ENCODE measurements around the gene ITGA2B.
A peak's percentile ranks its signal among the peaks of the same experiment; 100 is the strongest.
"Not testable (repeated sequence)": the region's sequence is repeated elsewhere in the genome, so short reads cannot be mapped to it uniquely, and the experiment has no call there.

Gene ITGA2B

DNA sequence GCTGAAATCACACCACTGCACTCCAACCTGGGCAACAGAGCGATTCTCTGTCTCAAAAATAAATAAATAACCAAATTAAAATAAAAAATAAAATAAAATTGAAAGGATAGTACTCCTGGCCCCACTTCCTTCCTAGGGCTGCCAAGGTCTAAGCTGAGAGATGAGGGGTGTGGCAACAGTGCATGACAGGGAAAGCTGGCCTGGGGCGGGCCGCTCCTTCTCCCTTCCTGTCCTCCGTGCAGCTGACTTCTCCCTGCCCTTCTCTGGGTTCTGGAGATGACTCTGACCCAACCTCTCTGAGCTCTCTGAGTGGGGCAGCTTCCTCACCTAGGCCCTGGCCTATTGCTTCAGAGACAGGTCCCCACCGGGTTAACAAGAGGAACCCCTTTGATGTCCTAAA, 56.1 kb downstream of the ITGA2B start:
- no peaks in the 10 kb centered on the region for H4K20me1 ChIP-seq (ENCODE audit: insufficient read depth, low read length, poor library complexity, severe bottlenecking)
- H3K9me3 ChIP-seq (ENCODE audit: insufficient read depth, low read depth, low read length) = no peaks in the 10 kb centered on the region
- no peak for TF ChIP-seq EZH2phosphoT487 (IDR thresholded peaks at IDR 0.05; ENCODE audit: borderline replicate concordance)
- TF ChIP-seq, protein P1, sequence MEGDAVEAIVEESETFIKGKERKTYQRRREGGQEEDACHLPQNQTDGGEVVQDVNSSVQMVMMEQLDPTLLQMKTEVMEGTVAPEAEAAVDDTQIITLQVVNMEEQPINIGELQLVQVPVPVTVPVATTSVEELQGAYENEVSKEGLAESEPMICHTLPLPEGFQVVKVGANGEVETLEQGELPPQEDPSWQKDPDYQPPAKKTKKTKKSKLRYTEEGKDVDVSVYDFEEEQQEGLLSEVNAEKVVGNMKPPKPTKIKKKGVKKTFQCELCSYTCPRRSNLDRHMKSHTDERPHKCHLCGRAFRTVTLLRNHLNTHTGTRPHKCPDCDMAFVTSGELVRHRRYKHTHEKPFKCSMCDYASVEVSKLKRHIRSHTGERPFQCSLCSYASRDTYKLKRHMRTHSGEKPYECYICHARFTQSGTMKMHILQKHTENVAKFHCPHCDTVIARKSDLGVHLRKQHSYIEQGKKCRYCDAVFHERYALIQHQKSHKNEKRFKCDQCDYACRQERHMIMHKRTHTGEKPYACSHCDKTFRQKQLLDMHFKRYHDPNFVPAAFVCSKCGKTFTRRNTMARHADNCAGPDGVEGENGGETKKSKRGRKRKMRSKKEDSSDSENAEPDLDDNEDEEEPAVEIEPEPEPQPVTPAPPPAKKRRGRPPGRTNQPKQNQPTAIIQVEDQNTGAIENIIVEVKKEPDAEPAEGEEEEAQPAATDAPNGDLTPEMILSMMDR (conservative IDR thresholded peaks at IDR 0.05; ENCODE audit: low read length) = no peak
- no peaks in the 10 kb centered on the region for H3K9me2 ChIP-seq (replicated peaks; ENCODE audit: low read depth, low read length)
- H3K4me3 ChIP-seq (ENCODE audit: low read length, poor library complexity, severe bottlenecking) = no peak overlapping the region
- H3K79me2 ChIP-seq (ENCODE audit: insufficient read depth, low read length) = no peaks in the 10 kb centered on the region
- no peaks in the 10 kb centered on the region for H3K4me1 ChIP-seq (ENCODE audit: insufficient read depth, low read length, poor library complexity, severe bottlenecking)
- no peaks in the 10 kb centered on the region for H3K27me3 ChIP-seq (ENCODE audit: insufficient read depth, low read length, poor library complexity, severe bottlenecking)
- no peaks in the 10 kb centered on the region for H3K36me3 ChIP-seq (ENCODE audit: insufficient read depth, low read length)
- no peak overlapping the region for H3K9ac ChIP-seq (ENCODE audit: low read depth, low read length, poor library complexity, severe bottlenecking)
- H3K4me2 ChIP-seq (ENCODE audit: low read depth, low read length, poor library complexity, severe bottlenecking) = no peak overlapping the region
- no peak overlapping the region for H2AFZ ChIP-seq (ENCODE audit: low read length)
- H3F3A ChIP-seq (ENCODE audit: low read depth) = no peaks in the 10 kb centered on the region

DNA sequence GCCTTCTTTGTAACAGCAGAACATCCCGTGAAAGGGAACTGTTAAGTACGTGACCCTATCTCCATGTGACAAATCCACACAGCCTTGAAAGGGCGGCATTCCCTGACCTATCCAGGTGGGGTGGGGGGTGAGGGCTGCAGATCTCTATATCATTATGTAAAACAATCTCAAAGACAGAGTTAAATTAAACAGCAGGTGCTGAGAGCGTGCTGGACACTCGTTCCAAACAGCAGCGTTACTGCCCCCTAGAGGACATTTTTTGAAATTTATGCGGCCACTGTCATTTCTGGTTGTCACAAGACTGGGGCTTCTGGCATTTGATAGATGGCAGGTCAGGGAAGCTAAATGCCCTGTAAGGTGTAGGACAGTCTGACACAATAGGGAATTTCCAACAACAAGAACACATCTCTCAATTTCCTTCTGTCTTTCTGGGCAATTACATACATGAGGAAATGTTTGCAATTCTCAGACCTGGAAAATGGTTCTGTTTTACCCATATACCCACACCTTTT, 58.1 kb downstream of the ITGA2B start:
- TF ChIP-seq, protein P1 (conservative IDR thresholded peaks at IDR 0.05; ENCODE audit: low read length) = peak; percentile 89
- no peak for TF ChIP-seq EZH2phosphoT487 (IDR thresholded peaks at IDR 0.05; ENCODE audit: borderline replicate concordance)
- H3K4me3 ChIP-seq (ENCODE audit: low read length, poor library complexity, severe bottlenecking) = no peak overlapping the region
- no peaks in the 10 kb centered on the region for H3K9me3 ChIP-seq (ENCODE audit: insufficient read depth, low read depth, low read length)
- no peaks in the 10 kb centered on the region for H3K27me3 ChIP-seq (ENCODE audit: insufficient read depth, low read length, poor library complexity, severe bottlenecking)
- H3K4me2 ChIP-seq (ENCODE audit: low read depth, low read length, poor library complexity, severe bottlenecking) = peak overlapping the region; percentile 44
- no peaks in the 10 kb centered on the region for H3K9me2 ChIP-seq (replicated peaks; ENCODE audit: low read depth, low read length)
- no peaks in the 10 kb centered on the region for H3K79me2 ChIP-seq (ENCODE audit: insufficient read depth, low read length)
- H3F3A ChIP-seq (ENCODE audit: low read depth) = no peaks in the 10 kb centered on the region
- H3K9ac ChIP-seq (ENCODE audit: low read depth, low read length, poor library complexity, severe bottlenecking) = no peak overlapping the region
- H3K4me1 ChIP-seq (ENCODE audit: insufficient read depth, low read length, poor library complexity, severe bottlenecking) = no peaks in the 10 kb centered on the region
- H3K36me3 ChIP-seq (ENCODE audit: insufficient read depth, low read length) = no peaks in the 10 kb centered on the region
- peak overlapping the region; percentile 93 for H2AFZ ChIP-seq (ENCODE audit: low read length)
- no peaks in the 10 kb centered on the region for H4K20me1 ChIP-seq (ENCODE audit: insufficient read depth, low read length, poor library complexity, severe bottlenecking)

DNA sequence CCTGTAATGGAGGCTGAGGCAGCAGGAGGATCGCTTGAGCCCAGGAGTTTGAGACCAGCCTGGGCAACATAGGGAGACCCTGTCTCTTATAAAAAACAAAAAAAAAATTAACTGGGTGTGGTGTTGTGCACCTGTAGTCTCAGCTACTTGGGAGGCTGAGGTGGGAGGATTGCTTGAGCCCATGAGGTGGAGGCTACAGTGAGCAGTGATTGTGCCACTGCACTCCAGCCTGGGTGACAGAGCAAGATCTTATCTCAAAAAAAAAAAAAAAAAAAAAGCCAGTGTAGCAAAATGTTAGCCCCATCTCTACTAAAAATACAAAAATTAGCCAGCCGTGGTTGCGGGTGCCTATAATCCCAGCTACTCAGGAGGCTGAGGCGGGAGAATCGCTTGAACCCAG, 59.2 kb downstream of the ITGA2B start:
- not testable (repeated sequence) for H3K27me3 ChIP-seq (ENCODE audit: insufficient read depth, low read length, poor library complexity, severe bottlenecking); H4K20me1 ChIP-seq (ENCODE audit: insufficient read depth, low read length, poor library complexity, severe bottlenecking); H3K4me3 ChIP-seq (ENCODE audit: low read length, poor library complexity, severe bottlenecking); H3K9ac ChIP-seq (ENCODE audit: low read depth, low read length, poor library complexity, severe bottlenecking); H3K9me2 ChIP-seq (replicated peaks; ENCODE audit: low read depth, low read length); H3K4me1 ChIP-seq (ENCODE audit: insufficient read depth, low read length, poor library complexity, severe bottlenecking); H3K9me3 ChIP-seq (ENCODE audit: insufficient read depth, low read depth, low read length); H3F3A ChIP-seq (ENCODE audit: low read depth); H2AFZ ChIP-seq (ENCODE audit: low read length); H3K79me2 ChIP-seq (ENCODE audit: insufficient read depth, low read length); H3K36me3 ChIP-seq (ENCODE audit: insufficient read depth, low read length); H3K4me2 ChIP-seq (ENCODE audit: low read depth, low read length, poor library complexity, severe bottlenecking)

DNA sequence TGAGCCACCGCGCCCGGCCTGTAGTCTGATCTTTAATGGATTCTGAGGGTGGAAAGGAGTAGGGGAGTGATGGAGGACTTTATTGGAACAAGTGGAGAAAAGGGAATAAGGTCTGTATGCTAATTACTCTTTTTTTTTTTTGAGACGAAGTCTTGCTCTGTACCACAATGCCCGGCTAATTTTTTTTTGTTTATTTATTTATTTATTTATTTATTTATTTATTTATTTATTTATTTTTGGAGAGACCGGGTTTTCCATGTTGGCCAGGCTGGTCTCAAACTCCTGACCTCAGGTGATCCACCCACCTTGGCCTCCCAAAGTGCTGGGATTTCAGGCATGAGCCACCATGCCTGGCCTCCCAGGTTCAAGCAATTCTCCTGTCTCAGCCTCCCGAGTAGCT, 59.9 kb downstream of the ITGA2B start:
- not testable (repeated sequence) for H2AFZ ChIP-seq (ENCODE audit: low read length)

More for the DNA sequence above, 59.9 kb downstream of the ITGA2B start:
- not testable (repeated sequence) for H3K4me3 ChIP-seq (ENCODE audit: low read length, poor library complexity, severe bottlenecking); H3K4me1 ChIP-seq (ENCODE audit: insufficient read depth, low read length, poor library complexity, severe bottlenecking); H3K9me3 ChIP-seq (ENCODE audit: insufficient read depth, low read depth, low read length); H3K4me2 ChIP-seq (ENCODE audit: low read depth, low read length, poor library complexity, severe bottlenecking); H3K9me2 ChIP-seq (replicated peaks; ENCODE audit: low read depth, low read length); H3F3A ChIP-seq (ENCODE audit: low read depth); H3K36me3 ChIP-seq (ENCODE audit: insufficient read depth, low read length); H3K79me2 ChIP-seq (ENCODE audit: insufficient read depth, low read length); H3K9ac ChIP-seq (ENCODE audit: low read depth, low read length, poor library complexity, severe bottlenecking); H4K20me1 ChIP-seq (ENCODE audit: insufficient read depth, low read length, poor library complexity, severe bottlenecking); H3K27me3 ChIP-seq (ENCODE audit: insufficient read depth, low read length, poor library complexity, severe bottlenecking)

All from Loucy (cell line).